ENCODE data around the gene AGAP3. TPM values are rescaled to one million over a fixed set of nuclear protein-coding genes. Genes with fewer than 3 reads are reported as not detected.

AGAP3 gene
- total RNA-seq, 2 donors from 2014 or later, result 52.1 to 62.8 TPM

- no peak for TF ChIP-seq CTCF (IDR thresholded peaks at IDR 0.05)
- H3K4me3 ChIP-seq, result no peak overlapping the region
- H3K9me3 ChIP-seq, result no peaks in the 10 kb centered on the region
- no peaks in the 10 kb centered on the region for H3K27me3 ChIP-seq (replicated peaks; ENCODE audit: insufficient read depth)
- ATAC-seq (ENCODE audit: insufficient number of reproducible peaks, low FRiP score, low read depth) (no peak), DNase-seq (ENCODE audit: low spot score) (no peak)
- no peak overlapping the region for H3K27ac ChIP-seq
- no peaks in the 10 kb centered on the region for H3K4me1 ChIP-seq (ENCODE audit: control insufficient read depth in 1 of 2, low read depth in 2 of 2)
- H3K36me3 ChIP-seq, result no peaks in the 10 kb centered on the region
Observed at GRCh38 chr7:151095123-151095797, 9.0 kb downstream of the AGAP3 start.

GRCh38 chr7:151095828-151096475 is 9.7 kb downstream of the AGAP3 start:
- Histone ChIP-seq H3K27me3 (replicated peaks; ENCODE audit: insufficient read depth) (no peaks in the 10 kb centered on the region), H3K4me3 (no peak overlapping the region), H3K27ac (no peak overlapping the region), H3K36me3 (no peaks in the 10 kb centered on the region), H3K4me1 (ENCODE audit: control insufficient read depth in 1 of 2, low read depth in 2 of 2) (no peaks in the 10 kb centered on the region), H3K9me3 (no peaks in the 10 kb centered on the region)
- no peak for ATAC-seq (ENCODE audit: insufficient number of reproducible peaks, low FRiP score, low read depth)
- TF ChIP-seq CTCF (IDR thresholded peaks at IDR 0.05), result no peak
- no peak for DNase-seq (ENCODE audit: low spot score)

- H3K36me3 ChIP-seq, result no peaks in the 10 kb centered on the region
- H3K4me1 ChIP-seq (ENCODE audit: control insufficient read depth in 1 of 2, low read depth in 2 of 2), result no peaks in the 10 kb centered on the region
- H3K4me3 ChIP-seq, result no peak overlapping the region
- TF ChIP-seq CTCF (IDR thresholded peaks at IDR 0.05), result no peak
- no peak overlapping the region for H3K27ac ChIP-seq
- H3K9me3 ChIP-seq, result no peaks in the 10 kb centered on the region
- no peaks in the 10 kb centered on the region for H3K27me3 ChIP-seq (replicated peaks; ENCODE audit: insufficient read depth)
- DNase-seq (ENCODE audit: low spot score) (no peak), ATAC-seq (ENCODE audit: insufficient number of reproducible peaks, low FRiP score, low read depth) (no peak)
Observed at GRCh38 chr7:151099486-151100211, 13.4 kb downstream of the AGAP3 start.

GRCh38 chr7:151100921-151101320 is 14.6 kb downstream of the AGAP3 start:
- H3K36me3 ChIP-seq, result no peaks in the 10 kb centered on the region
- DNase-seq (ENCODE audit: low spot score) (no peak), ATAC-seq (ENCODE audit: insufficient number of reproducible peaks, low FRiP score, low read depth) (no peak)
- H3K4me3 ChIP-seq, result no peak overlapping the region
- no peak for TF ChIP-seq CTCF (IDR thresholded peaks at IDR 0.05)
- H3K9me3 ChIP-seq, result no peaks in the 10 kb centered on the region
- no peaks in the 10 kb centered on the region for H3K27me3 ChIP-seq (replicated peaks; ENCODE audit: insufficient read depth)
- H3K4me1 ChIP-seq (ENCODE audit: control insufficient read depth in 1 of 2, low read depth in 2 of 2), result no peaks in the 10 kb centered on the region
- no peak overlapping the region for H3K27ac ChIP-seq

All from thoracic aorta (tissue), 2 donors.